Measurements from ENCODE around the gene FRMD4A. TPM values are rescaled to one million over a fixed set of nuclear protein-coding genes. Genes with fewer than 3 reads are reported as not detected.

The FRMD4A gene
- total and polyA plus RNA-seq, 8 donors = 6.9 to 25.3 (median 11.3) TPM

- no peak overlapping the region for H3K27ac ChIP-seq
- 80 to 90% (median 88%) methylated on average over 7 of the region's 7 CpGs for WGBS, 5 donors
- H3K4me1 ChIP-seq = peaks cover 0 to under 1% (median 0%) of the 10 kb centered on the region in 4 donors
- no peaks in the 10 kb centered on the region for H3K27me3 ChIP-seq
- H3K36me3 ChIP-seq = peaks cover 0 to 6% (median 0%) of the 10 kb centered on the region in 4 donors
- intact Hi-C loops (cut with DNase I; ENCODE audit: low total_unique reads) = no loop called here
- TF ChIP-seq POLR2A (IDR thresholded peaks at IDR 0.05) (no peak), POLR2AphosphoS5 (IDR thresholded peaks at IDR 0.05) (no peak), EP300 (IDR thresholded peaks at IDR 0.05) (no peak)
- TF ChIP-seq, protein P1, sequence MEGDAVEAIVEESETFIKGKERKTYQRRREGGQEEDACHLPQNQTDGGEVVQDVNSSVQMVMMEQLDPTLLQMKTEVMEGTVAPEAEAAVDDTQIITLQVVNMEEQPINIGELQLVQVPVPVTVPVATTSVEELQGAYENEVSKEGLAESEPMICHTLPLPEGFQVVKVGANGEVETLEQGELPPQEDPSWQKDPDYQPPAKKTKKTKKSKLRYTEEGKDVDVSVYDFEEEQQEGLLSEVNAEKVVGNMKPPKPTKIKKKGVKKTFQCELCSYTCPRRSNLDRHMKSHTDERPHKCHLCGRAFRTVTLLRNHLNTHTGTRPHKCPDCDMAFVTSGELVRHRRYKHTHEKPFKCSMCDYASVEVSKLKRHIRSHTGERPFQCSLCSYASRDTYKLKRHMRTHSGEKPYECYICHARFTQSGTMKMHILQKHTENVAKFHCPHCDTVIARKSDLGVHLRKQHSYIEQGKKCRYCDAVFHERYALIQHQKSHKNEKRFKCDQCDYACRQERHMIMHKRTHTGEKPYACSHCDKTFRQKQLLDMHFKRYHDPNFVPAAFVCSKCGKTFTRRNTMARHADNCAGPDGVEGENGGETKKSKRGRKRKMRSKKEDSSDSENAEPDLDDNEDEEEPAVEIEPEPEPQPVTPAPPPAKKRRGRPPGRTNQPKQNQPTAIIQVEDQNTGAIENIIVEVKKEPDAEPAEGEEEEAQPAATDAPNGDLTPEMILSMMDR (IDR thresholded peaks at IDR 0.05) = no peak
- H3K4me3 ChIP-seq = no peak overlapping the region
- H3K9me3 ChIP-seq = no peaks in the 10 kb centered on the region
- DNase-seq = no peak
Observed at GRCh38 chr10:13745271-13745670, 585.5 kb downstream of the FRMD4A start.

GRCh38 chr10:13743963-13744362, 586.8 kb downstream of the FRMD4A start:
- no peak for DNase-seq
- WGBS, 5 donors = 82 to 93% (median 83%) methylated on average over 7 of the region's 7 CpGs
- intact Hi-C loops (cut with DNase I; ENCODE audit: low total_unique reads) = no loop called here
- Histone ChIP-seq H3K27ac (no peak overlapping the region), H3K4me3 (no peak overlapping the region), H3K9me3 (no peaks in the 10 kb centered on the region), H3K4me1 (no peaks in the 10 kb centered on the region), H3K27me3 (no peaks in the 10 kb centered on the region), H3K36me3 (peaks cover 0 to 15% (median 0%) of the 10 kb centered on the region in 4 donors)
- TF ChIP-seq POLR2A (IDR thresholded peaks at IDR 0.05) (no peak), EP300 (IDR thresholded peaks at IDR 0.05) (no peak), POLR2AphosphoS5 (IDR thresholded peaks at IDR 0.05) (no peak)
- TF ChIP-seq, protein P1 (IDR thresholded peaks at IDR 0.05) = no peak

GRCh38 chr10:13743101-13743693, 587.5 kb downstream of the FRMD4A start:
- DNase-seq = no peak
- WGBS, 5 donors = 51 to 66% (median 58%) methylated on average over 15 of the region's 15 CpGs
- TF ChIP-seq, protein P1 (IDR thresholded peaks at IDR 0.05) = no peak
- TF ChIP-seq EP300 (IDR thresholded peaks at IDR 0.05) = no peak
- TF ChIP-seq POLR2A (IDR thresholded peaks at IDR 0.05) = no peak
- TF ChIP-seq POLR2AphosphoS5 (IDR thresholded peaks at IDR 0.05) = no peak
- no peaks in the 10 kb centered on the region for H3K27me3 ChIP-seq
- H3K36me3 ChIP-seq = peaks cover 0 to 15% (median 0%) of the 10 kb centered on the region in 4 donors
- intact Hi-C loops (cut with DNase I; ENCODE audit: low total_unique reads) = no loop called here
- H3K27ac ChIP-seq = no peak overlapping the region
- H3K4me3 ChIP-seq = no peak overlapping the region
- H3K9me3 ChIP-seq = no peaks in the 10 kb centered on the region
- no peaks in the 10 kb centered on the region for H3K4me1 ChIP-seq

- 94 to 98% (median 95%) methylated on average over 5 of the region's 5 CpGs for WGBS, 5 donors
- intact Hi-C loops (cut with DNase I; ENCODE audit: low total_unique reads) = no loop called here
- TF ChIP-seq, protein P1 (IDR thresholded peaks at IDR 0.05) = no peak
- no peak for TF ChIP-seq POLR2A (IDR thresholded peaks at IDR 0.05)
- no peak for TF ChIP-seq POLR2AphosphoS5 (IDR thresholded peaks at IDR 0.05)
- no peak for TF ChIP-seq EP300 (IDR thresholded peaks at IDR 0.05)
- H3K4me1 ChIP-seq = no peaks in the 10 kb centered on the region
- no peak overlapping the region for H3K4me3 ChIP-seq
- DNase-seq = no peak
- H3K9me3 ChIP-seq = no peaks in the 10 kb centered on the region
- no peak overlapping the region for H3K27ac ChIP-seq
- H3K27me3 ChIP-seq = no peaks in the 10 kb centered on the region
- H3K36me3 ChIP-seq = peaks cover 0 to 26% (median 0%) of the 10 kb centered on the region in 4 donors
Observed at GRCh38 chr10:13741438-13741837, 589.3 kb downstream of the FRMD4A start.

Measured in stomach (tissue), 9 donors.